ENCODE measurements around the gene SLC35F3. TPM values are rescaled to one million over a fixed set of nuclear protein-coding genes. Genes with fewer than 3 reads are reported as not detected.
"Not testable (repeated sequence)": the region's sequence is repeated elsewhere in the genome, so short reads cannot be mapped to it uniquely, and the experiment has no call there.

The SLC35F3 gene
- total RNA-seq, 2 donors from 2014 or later: 0.08 TPM; not detected in 1

DNA sequence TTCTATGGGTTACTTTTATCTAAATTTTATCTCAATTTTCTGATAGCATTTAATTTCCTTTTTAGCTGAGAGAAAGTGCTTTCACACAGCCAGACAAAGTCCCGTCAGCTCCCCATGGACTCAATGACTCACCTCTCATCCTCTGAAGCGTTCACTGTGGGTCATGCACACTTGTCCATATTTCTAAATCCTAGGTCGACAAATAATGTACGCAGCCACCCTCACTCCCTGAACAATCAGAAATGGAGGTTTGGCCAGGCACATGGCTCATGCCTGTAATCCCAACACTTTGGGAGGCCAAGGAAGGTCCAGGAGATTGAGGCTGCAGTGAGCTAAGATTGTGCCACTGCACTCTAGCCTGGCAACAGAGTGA, 426.4 kb downstream of the SLC35F3 start:
- DNase-seq (no peak), ATAC-seq (no peak)
- intact Hi-C loops (cut with DNase I): no loop called here

- ATAC-seq (no peak), DNase-seq (no peak)
- intact Hi-C loops (cut with DNase I): no loop called here
Observed at GRCh38 chr1:234331507-234331906, 427.0 kb downstream of the SLC35F3 start.

DNA sequence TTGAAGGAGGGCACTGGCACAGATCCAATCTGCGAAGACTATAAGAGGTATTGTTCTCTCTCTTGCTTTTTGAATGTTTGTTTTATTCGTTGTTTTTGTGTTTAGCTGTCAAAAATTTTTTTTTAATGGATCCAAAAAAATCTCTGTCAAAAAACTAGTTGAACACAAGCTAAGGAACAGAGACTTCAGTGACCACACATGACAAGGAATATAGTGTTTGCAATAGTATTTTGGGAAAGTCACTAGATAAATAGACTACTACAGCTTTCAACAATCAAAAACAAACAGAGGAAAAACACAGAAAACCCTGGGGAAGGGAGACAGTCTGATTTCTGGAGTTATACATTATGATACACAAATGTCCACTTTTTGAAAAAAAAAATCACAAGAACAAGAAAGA, 431.9 kb downstream of the SLC35F3 start:
- DNase-seq (no peak), ATAC-seq (no peak)
- intact Hi-C loops (cut with DNase I): no loop called here

DNA sequence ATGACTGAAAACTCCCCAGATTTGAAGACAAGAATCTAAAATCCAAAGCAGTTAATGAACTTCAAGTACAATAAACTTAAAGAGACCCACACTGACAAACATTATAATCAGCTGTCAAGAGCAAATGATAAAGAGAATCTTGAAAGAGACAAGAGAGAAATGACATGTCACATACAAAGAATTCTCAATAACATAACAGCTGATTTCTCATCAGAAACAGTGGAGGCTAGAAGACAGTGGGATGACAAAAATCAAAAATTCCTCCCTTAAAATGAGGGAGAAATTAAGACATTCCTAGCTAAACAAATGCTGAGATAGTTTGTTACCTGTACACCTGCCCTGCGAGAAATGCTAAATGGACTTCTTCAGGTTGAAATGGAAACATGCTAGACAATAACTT, 432.8 kb downstream of the SLC35F3 start:
- no peak for DNase-seq
- intact Hi-C loops (cut with DNase I): no loop called here
- no peak for ATAC-seq

DNA sequence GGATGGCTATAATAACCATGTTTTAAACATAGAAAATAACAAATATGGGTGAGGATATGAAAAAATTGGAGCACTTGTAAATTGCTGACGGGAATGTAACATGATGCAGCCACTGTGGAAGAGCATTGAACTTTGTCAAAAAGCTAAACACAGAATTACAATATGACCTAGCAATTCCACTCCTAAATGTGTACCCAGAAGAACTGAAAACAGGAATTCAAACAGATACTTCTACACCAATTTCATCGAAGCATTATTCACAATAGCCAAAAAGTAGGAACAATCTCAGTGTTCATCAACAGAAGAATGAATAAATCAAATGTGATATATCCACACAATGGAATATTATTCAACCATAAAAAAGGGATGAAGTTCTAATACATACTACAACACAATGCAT, 436.1 kb downstream of the SLC35F3 start:
- ATAC-seq (no peak), DNase-seq (no peak)
- intact Hi-C loops (cut with DNase I): no loop called here

DNA sequence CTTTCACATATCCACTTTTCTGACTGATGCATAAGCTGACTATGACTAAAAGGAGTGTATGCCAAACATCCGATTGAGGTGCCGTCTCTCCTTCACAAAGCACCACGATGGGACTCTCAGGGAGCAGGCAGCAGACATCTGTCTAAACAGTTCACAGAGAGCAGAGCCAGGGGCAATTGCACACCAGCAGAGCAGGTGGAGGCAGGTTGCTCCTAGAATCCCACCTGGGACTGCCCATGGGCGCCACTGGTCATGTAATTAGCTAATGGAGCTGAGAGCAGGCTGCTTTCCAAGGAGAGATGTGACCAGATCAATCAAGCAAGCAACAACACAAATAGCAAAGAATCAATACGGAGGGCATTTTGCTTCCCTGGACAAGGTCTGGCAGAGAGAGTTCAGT, 438.3 kb downstream of the SLC35F3 start:
- intact Hi-C loops (cut with DNase I): no loop called here
- no peak for ATAC-seq

DNA sequence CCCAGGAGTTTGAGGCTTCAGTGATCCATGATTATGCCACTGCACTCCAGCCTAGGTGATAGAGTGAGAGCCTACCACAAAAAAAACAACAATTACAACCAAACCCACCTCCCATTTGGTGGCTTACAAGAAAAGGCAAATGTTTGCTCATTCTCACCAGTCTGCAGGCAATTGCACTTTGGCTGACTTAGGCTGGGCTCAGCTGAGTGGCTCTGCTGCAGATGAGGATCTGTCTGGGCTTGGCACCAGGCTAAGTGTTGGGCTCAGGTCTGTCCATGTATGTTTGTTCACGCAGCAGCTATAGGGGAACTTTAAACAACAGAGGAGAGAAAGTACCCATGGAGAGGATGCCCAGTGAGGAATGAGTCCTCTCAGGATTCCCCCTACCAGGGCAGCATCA, 440.8 kb downstream of the SLC35F3 start:
- ATAC-seq (no peak), DNase-seq (no peak)
- intact Hi-C loops (cut with DNase I): no loop called here

More for the DNA sequence above, 438.3 kb downstream of the SLC35F3 start:
- no peak for DNase-seq

- DNase-seq (no peak), ATAC-seq (no peak)
- intact Hi-C loops (cut with DNase I): no loop called here
Observed at GRCh38 chr1:234348964-234349363, 444.5 kb downstream of the SLC35F3 start.

DNA sequence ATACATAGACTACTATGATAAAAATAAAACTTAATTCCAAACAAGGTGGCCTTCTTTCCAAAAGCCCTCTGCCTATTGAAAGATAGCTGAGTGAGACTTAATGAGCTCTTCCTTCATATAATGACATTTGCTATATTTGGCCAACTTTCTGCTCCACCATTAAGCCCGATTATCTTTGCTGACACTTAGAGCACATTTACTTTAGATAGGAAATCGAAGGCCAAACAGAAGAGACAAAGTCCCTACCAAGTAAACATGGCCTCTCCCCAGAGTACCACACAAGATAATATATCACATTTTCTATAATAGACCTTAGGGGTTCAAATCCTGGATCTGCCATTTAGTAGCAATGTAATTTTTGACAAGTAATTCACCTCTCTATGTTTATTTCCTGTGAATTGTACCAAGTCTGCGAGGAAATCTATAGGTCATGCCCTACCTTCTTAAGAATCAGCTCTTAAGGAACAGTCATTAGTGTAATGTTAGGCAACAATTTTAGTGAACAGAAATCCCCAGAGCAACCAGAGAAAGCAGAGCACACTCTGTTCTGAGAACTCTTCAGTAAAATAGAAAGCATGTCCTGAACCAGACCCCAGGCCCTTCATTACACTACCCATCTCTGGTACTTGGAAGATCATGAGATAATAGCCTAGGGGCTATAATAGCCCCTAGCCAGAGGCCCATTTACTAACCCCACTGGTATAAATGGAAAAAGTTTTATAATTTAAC, 451.5 kb downstream of the SLC35F3 start:
- intact Hi-C loops (cut with DNase I): no loop called here
- DNase-seq (no peak), ATAC-seq (no peak)

GRCh38 chr1:234356615-234357269, 452.3 kb downstream of the SLC35F3 start:
- peak in 1 of 2 donors; percentile 85 for ATAC-seq
- intact Hi-C loops (cut with DNase I); DNase-seq: not testable (repeated sequence)

GRCh38 chr1:234357831-234358230, 453.4 kb downstream of the SLC35F3 start:
- no peak for DNase-seq
- no peak for ATAC-seq
- intact Hi-C loops (cut with DNase I): no loop called here

DNA sequence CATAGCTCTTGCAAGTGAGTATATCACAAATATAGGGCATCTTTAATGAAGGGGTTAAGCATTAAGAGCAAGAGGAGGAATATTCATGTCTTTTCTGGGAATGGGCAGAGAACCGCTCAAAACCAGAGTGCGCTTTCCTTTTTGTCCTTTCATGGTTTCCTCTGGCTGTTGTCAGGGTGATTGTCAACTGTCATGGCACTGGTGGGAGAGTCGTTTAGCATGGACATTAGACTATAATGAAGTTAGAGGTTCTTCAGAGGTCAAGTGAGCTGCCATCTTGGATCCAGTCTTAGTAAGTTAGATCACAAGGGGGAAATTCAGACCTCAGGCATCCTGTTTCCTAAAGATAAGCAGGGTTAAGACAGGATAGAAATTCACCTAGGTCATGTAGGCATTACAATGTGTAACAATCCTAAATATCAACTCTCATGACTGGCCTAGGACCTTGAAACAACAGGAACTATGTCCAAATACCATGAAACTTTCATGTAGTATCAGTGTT, 456.7 kb downstream of the SLC35F3 start:
- DNase-seq (no peak), ATAC-seq (no peak)
- intact Hi-C loops (cut with DNase I): no loop called here

DNA sequence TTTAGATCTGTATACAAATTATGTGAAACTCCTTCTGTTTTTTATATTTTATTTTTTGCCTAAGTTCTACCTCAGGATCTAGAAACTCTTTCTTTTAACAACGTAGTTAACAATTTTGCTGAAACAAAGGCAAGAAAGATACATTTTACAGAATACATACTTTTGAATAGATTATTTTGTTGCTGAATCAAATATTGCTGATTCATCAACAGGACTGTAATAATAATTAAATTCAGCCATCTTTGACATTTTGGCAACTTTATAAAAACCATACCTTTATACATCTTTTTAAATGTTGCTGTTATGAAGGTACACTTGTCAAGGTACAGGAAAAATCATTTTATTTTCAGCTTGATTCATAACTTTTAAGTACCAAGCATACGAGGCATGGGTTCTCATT, 458.1 kb downstream of the SLC35F3 start:
- ATAC-seq: no peak
- intact Hi-C loops (cut with DNase I): no loop called here
- DNase-seq: no peak

- intact Hi-C loops (cut with DNase I): no loop called here
- no peak for ATAC-seq
Observed at GRCh38 chr1:234368320-234369032, 464.0 kb downstream of the SLC35F3 start.

DNA sequence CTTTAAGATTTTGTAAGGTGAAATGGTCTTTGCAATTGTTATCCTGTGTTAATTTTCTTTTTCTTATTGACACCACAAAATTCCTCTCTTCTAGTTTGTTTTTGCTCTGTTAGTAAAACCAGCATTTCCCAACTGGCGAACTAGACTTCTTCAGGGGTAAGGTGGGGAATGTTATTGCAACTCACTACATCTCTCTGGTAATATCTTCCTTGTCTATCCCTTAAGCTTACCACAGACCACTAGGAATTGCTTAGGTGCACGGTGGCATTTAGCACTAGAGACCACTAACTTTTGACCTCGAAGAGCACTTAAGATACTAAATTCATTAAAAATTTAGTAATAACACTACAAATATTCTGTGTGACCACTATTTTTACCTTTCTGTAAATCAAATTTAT, 464.6 kb downstream of the SLC35F3 start:
- no peak for DNase-seq
- no peak for ATAC-seq

More at GRCh38 chr1:234368320-234369032, 464.0 kb downstream of the SLC35F3 start:
- DNase-seq: no peak

DNA sequence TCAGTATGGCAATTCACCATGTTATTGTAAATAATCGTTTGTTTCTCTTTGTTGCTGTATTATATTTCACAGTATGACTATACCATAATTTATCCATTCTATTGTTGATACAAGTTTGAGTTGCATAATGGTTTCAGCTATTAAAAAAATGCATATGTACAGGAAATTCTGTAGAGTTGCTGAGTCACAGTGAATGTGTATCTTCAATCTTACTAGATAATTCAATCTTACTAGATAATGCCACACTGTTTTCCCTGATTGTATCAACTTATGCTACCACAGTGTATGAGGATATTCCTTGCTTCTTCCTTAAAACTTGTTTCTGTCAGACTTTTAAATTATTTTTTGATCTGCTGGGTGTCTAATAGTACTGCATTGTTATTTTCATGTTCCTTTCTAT, 465.3 kb downstream of the SLC35F3 start:
- ATAC-seq: no peak
- no peak for DNase-seq
- intact Hi-C loops (cut with DNase I): no loop called here

More for the DNA sequence above, 464.6 kb downstream of the SLC35F3 start:
- intact Hi-C loops (cut with DNase I): no loop called here

DNA sequence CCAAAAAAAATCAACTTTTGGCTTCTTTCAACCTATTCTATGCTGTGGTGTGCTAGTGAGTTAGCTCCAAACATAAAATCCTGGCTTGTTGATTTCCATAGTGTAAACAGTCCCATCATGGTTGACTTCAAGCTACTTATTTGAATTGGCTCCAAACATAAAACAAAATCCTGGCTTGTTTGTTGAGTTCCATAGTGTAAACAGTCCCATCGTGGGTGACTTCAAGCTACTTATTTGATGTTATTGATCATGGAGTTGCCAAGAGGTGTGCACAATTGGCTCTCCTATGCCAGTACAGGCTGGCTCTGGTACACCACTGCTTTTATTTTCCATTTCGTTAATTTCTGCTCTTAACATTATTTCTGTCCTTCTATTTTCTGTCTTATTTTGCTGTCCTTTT, 466.9 kb downstream of the SLC35F3 start:
- ATAC-seq (no peak), DNase-seq (no peak)
- intact Hi-C loops (cut with DNase I): no loop called here

DNA sequence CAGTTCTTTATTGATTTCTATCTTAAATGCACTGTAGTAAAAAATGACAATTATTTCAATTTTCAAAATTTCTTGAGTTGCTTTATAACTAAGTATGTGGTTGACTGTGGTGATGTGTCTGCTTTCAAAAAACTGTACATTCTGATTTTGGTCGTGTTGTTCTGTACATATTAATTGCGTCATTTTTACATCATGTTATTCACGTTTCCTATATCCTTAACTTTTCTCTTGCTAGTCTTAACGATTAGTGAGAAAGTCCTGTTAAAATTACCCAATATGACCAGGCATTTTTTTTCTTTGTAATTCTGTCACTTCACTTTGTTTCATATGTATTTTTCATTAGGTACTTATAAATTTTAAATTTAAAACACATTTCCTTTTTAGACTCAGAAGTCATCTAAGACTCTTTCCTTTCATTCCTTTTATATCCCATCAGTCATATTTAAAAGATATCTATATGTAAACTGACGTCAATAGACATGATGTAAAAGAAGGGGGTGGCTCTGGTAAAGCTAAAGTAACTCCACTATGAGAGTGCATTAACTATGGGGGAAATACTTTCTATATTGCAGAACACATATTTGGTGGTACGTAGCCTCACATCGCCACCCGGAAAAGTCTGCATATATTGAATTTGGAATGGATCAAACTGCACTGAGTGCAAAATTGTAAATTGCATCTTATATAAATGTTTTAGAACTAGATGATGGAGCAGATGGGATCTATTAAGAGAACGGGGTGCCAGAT, 467.7 kb downstream of the SLC35F3 start:
- DNase-seq: no peak
- ATAC-seq: no peak
- intact Hi-C loops (cut with DNase I): no loop called here
